HepG2 (cell line): ENCODE results near the gene HAGHL. TPM values are rescaled to one million over a fixed set of nuclear protein-coding genes. Genes with fewer than 3 reads are reported as not detected.

Experiments
- GTF3A ChIP-seq: sonication (generic); formaldehyde crosslinking; conservative IDR thresholded peaks from 2 replicates; pipeline ENCODE4 v1.4.0; 2020; ENCODE audit warnings: mild to moderate bottlenecking, missing genetic modification reagents
- HNRNPL ChIP-seq: fragments of 200-400 bp; formaldehyde crosslinking; IDR thresholded peaks from 2 replicates; pipeline ENCODE4 v1.6.1; 2017; ENCODE audit warnings: mild to moderate bottlenecking, low read depth, low read length
- KDM2A ChIP-seq: sonication (generic); formaldehyde crosslinking; IDR thresholded peaks from 2 replicates; pipeline ENCODE4 v1.4.0; 2020; ENCODE audit warnings: low read depth, missing genetic modification reagents, borderline replicate concordance
- MAFF ChIP-seq: IDR thresholded peaks from 2 replicates; pipeline ENCODE4 v1.6.1; 2011; ENCODE audit warnings: low read depth, low read length, improper control_type of control experiment
- MAZ ChIP-seq, 2 experiments: sonication (generic) in 1 of 2; formaldehyde crosslinking in 1 of 2; IDR thresholded peaks; 2 replicates each; pipeline versions ENCODE4 v1.5.0 to v1.6.1; 2012 to 2020; ENCODE audit warnings: low read depth in 2 of 2, mild to moderate bottlenecking in 2 of 2, borderline replicate concordance in 1 of 2, improper control_type of control experiment in 1 of 2, low read length in 1 of 2, missing genetic modification reagents in 1 of 2, moderate library complexity in 1 of 2
- SYNCRIP ChIP-seq: fragments of 200-400 bp; formaldehyde crosslinking; IDR thresholded peaks from 2 replicates; pipeline ENCODE4 v1.6.1; 2018; ENCODE audit warnings: mild to moderate bottlenecking, low read depth, low read length; ENCODE audit not compliant: insufficient read depth
- U2AF2 ChIP-seq: fragments of 200-400 bp; formaldehyde crosslinking; IDR thresholded peaks from 2 replicates; pipeline ENCODE4 v1.6.1; 2017; ENCODE audit warnings: low read depth, mild to moderate bottlenecking, low read length
- ZNF10 ChIP-seq: sonication (generic); formaldehyde crosslinking; IDR thresholded peaks from 2 replicates; pipeline ENCODE4 v1.4.0; 2020; ENCODE audit warnings: mild to moderate bottlenecking, low read depth, missing genetic modification reagents, borderline replicate concordance
- ZNF232 ChIP-seq: sonication (generic); formaldehyde crosslinking; IDR thresholded peaks from 2 replicates; pipeline ENCODE4 v1.4.0; 2020; ENCODE audit warnings: missing genetic modification reagents, borderline replicate concordance
- ZNF326 ChIP-seq: sonication (generic); formaldehyde crosslinking; IDR thresholded peaks from 2 replicates; pipeline ENCODE4 v1.4.0; 2020; ENCODE audit warnings: missing genetic modification reagents, borderline replicate concordance
- ZNF484 ChIP-seq: sonication (generic); formaldehyde crosslinking; IDR thresholded peaks from 2 replicates; pipeline ENCODE4 v1.5.1; 2020; ENCODE audit warnings: mild to moderate bottlenecking, low read depth, missing genetic modification reagents, borderline replicate concordance
- ZNF572 ChIP-seq: sonication (generic); formaldehyde crosslinking; IDR thresholded peaks from 2 replicates; pipeline ENCODE4 v1.5.1; 2020; ENCODE audit warnings: mild to moderate bottlenecking, missing genetic modification reagents
- ZNF788 ChIP-seq: sonication (generic); formaldehyde crosslinking; IDR thresholded peaks from 2 replicates; pipeline ENCODE4 v1.5.0; 2020; ENCODE audit warnings: mild to moderate bottlenecking, missing genetic modification reagents, borderline replicate concordance
- ZNF891 ChIP-seq: sonication (generic); formaldehyde crosslinking; IDR thresholded peaks from 2 replicates; pipeline ENCODE4 v1.5.0; 2020; ENCODE audit warnings: mild to moderate bottlenecking, missing genetic modification reagents
- polyA plus RNA-seq, 8 experiments: library from polyadenylated mRNA; depleted of rRNA in 3 of 8; stranded (reverse) in 7 of 8; unstranded in 1 of 8; fragments of >200 nt; fragmentation: Illumina TruSeq in 4 of 8; extraction: Trizol in 4 of 8; gene quantifications; 2 replicates each; pipeline versions ENCODE4 v1.2.1 to v1.2.3, GENCODE V29; 2011 to 2016; ENCODE audit warnings: low read depth in 4 of 8, missing spikeins in 1 of 8, mixed read lengths in 1 of 8; ENCODE audit not compliant: insufficient read depth in 1 of 8
- total RNA-seq, 5 experiments: library from RNA; depleted of rRNA; stranded (reverse); fragments of >200 nt; fragmentation: Illumina TruSeq; extraction: Trizol; gene quantifications; 2 replicates each; pipeline ENCODE4 v1.2.3, GENCODE V29; 2016; ENCODE audit warnings: low read depth in 1 of 5
- TF ChIP-seq, protein P1 (sequence below): IDR thresholded peaks from 2 replicates; pipeline ENCODE4 v1.6.1; 2016; ENCODE audit warnings: control low read depth
- TF ChIP-seq, protein P2 (sequence below): IDR thresholded peaks from 2 replicates; pipeline ENCODE4 v1.6.1; 2016; ENCODE audit warnings: missing compliant biosample characterization, missing genetic modification reagents, borderline replicate concordance
- TF ChIP-seq, protein P3 (sequence below): sonication (generic); formaldehyde crosslinking; IDR thresholded peaks from 2 replicates; pipeline ENCODE4 v1.5.0; 2020; ENCODE audit warnings: missing genetic modification reagents
- TF ChIP-seq, protein P4 (sequence below): sonication (generic); formaldehyde crosslinking; IDR thresholded peaks from 2 replicates; pipeline ENCODE4 v1.4.0; 2020; ENCODE audit warnings: missing genetic modification reagents
- TF ChIP-seq, protein P5 (sequence below): sonication (generic); formaldehyde crosslinking; IDR thresholded peaks from 2 replicates; pipeline ENCODE4 v1.8.1; 2023; ENCODE audit warnings: mild to moderate bottlenecking, missing genetic modification reagents, borderline replicate concordance
- TF ChIP-seq, protein P6 (sequence below): sonication (generic); formaldehyde crosslinking; IDR thresholded peaks from 2 replicates; pipeline ENCODE4 v1.5.0; 2020; ENCODE audit warnings: mild to moderate bottlenecking, missing genetic modification reagents

HAGHL gene
- total and polyA plus RNA-seq, 2 of the 13 experiments (the other 11 are each of a cell fraction or from before 2014, with no cell fraction given): 3.4 to 8.4 TPM

DNA sequence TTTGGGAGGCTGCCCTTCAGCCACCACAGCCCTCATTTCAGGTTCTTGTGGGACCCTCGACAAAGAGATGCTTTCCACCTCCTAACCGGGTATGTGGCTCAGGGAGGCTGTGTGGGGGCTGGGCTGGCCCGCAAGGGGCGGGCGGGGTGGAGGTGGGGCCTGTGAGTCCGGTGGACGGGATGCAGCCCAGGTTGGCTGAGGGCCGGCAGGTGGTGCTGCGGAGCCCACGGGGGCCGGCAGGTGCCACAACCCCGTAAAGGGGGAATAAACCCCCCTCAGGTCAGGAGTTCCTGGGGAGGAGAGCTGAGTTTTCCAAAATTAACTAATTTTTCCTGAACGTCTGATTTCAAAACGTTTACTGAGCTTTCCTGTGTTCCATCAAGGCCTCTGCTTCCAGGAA lies 18.8 kb downstream of the HAGHL start (continued):
- TF ChIP-seq, protein P1, sequence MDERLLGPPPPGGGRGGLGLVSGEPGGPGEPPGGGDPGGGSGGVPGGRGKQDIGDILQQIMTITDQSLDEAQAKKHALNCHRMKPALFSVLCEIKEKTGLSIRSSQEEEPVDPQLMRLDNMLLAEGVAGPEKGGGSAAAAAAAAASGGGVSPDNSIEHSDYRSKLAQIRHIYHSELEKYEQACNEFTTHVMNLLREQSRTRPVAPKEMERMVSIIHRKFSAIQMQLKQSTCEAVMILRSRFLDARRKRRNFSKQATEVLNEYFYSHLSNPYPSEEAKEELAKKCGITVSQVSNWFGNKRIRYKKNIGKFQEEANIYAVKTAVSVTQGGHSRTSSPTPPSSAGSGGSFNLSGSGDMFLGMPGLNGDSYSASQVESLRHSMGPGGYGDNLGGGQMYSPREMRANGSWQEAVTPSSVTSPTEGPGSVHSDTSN: no peak
- TF ChIP-seq MAZ (IDR thresholded peaks at IDR 0.05; ENCODE audit: borderline replicate concordance, low read depth, low read length): no peak
- TF ChIP-seq MAZ (CRISPR knock-in tag; IDR thresholded peaks at IDR 0.05; ENCODE audit: low read depth): peak; percentile 37; the same call in 1 of the 2 replicates
- TF ChIP-seq ZNF891 (CRISPR knock-in tag): no peak
- TF ChIP-seq ZNF326 (CRISPR knock-in tag): no peak
- TF ChIP-seq HNRNPL: no peak
- TF ChIP-seq U2AF2: no peak
- TF ChIP-seq MAFF: no peak
- TF ChIP-seq, protein P2, sequence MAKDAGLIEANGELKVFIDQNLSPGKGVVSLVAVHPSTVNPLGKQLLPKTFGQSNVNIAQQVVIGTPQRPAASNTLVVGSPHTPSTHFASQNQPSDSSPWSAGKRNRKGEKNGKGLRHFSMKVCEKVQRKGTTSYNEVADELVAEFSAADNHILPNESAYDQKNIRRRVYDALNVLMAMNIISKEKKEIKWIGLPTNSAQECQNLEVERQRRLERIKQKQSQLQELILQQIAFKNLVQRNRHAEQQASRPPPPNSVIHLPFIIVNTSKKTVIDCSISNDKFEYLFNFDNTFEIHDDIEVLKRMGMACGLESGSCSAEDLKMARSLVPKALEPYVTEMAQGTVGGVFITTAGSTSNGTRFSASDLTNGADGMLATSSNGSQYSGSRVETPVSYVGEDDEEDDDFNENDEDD (CRISPR knock-in tag): no peak
- TF ChIP-seq ZNF232: no peak
- TF ChIP-seq, protein P3, sequence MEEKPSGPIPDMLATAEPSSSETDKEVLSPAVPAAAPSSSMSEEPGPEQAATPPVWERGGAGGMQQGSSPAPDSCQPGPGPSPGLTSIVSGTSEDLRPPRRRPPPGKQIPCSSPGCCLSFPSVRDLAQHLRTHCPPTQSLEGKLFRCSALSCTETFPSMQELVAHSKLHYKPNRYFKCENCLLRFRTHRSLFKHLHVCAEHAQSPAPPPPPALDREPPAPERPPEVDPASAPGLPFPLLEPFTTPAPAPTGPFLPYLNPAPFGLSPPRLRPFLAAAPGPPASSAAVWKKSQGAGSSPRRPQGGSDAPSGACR (CRISPR knock-in tag): no peak
- TF ChIP-seq SYNCRIP: no peak
- peak; percentile 37; the same call in 1 of the 2 replicates for TF ChIP-seq KDM2A
- TF ChIP-seq, protein P4, sequence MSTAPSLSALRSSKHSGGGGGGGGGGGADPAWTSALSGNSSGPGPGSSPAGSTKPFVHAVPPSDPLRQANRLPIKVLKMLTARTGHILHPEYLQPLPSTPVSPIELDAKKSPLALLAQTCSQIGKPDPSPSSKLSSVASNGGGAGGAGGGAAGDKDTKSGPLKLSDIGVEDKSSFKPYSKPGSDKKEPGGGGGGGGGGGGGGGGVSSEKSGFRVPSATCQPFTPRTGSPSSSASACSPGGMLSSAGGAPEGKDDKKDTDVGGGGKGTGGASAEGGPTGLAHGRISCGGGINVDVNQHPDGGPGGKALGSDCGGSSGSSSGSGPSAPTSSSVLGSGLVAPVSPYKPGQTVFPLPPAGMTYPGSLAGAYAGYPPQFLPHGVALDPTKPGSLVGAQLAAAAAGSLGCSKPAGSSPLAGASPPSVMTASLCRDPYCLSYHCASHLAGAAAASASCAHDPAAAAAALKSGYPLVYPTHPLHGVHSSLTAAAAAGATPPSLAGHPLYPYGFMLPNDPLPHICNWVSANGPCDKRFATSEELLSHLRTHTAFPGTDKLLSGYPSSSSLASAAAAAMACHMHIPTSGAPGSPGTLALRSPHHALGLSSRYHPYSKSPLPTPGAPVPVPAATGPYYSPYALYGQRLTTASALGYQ (CRISPR knock-in tag): no peak
- TF ChIP-seq, protein P5, sequence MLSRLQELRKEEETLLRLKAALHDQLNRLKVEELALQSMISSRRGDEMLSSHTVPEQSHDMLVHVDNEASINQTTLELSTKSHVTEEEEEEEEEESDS (CRISPR knock-in tag): no peak
- TF ChIP-seq ZNF572 (CRISPR knock-in tag): no peak
- no peak for TF ChIP-seq GTF3A (CRISPR knock-in tag)
- TF ChIP-seq ZNF788 (CRISPR knock-in tag): peak; percentile 17; the same call in 1 of the 2 replicates
- TF ChIP-seq ZNF484 (CRISPR knock-in tag): no peak
- TF ChIP-seq, protein P6, sequence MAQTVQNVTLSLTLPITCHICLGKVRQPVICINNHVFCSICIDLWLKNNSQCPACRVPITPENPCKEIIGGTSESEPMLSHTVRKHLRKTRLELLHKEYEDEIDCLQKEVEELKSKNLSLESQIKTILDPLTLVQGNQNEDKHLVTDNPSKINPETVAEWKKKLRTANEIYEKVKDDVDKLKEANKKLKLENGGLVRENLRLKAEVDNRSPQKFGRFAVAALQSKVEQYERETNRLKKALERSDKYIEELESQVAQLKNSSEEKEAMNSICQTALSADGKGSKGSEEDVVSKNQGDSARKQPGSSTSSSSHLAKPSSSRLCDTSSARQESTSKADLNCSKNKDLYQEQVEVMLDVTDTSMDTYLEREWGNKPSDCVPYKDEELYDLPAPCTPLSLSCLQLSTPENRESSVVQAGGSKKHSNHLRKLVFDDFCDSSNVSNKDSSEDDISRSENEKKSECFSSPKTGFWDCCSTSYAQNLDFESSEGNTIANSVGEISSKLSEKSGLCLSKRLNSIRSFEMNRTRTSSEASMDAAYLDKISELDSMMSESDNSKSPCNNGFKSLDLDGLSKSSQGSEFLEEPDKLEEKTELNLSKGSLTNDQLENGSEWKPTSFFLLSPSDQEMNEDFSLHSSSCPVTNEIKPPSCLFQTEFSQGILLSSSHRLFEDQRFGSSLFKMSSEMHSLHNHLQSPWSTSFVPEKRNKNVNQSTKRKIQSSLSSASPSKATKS (CRISPR knock-in tag): no peak
- TF ChIP-seq ZNF10 (CRISPR knock-in tag): no peak
